Skeletal muscle cell (primary cell): ENCODE data around the gene PSME2.

Experiments
- DNase-seq: peaks from one replicate; pipeline ENCODE4 v3.0.0-alpha.2; 2010; ENCODE audit warnings: low read depth
- H3K4me3 ChIP-seq: 2 replicates; pipeline ENCODE4 v1.5.1; 2011; ENCODE audit warnings: low read depth, mild to moderate bottlenecking, control low read depth, low read length, moderate library complexity

Gene PSME2

DNA sequence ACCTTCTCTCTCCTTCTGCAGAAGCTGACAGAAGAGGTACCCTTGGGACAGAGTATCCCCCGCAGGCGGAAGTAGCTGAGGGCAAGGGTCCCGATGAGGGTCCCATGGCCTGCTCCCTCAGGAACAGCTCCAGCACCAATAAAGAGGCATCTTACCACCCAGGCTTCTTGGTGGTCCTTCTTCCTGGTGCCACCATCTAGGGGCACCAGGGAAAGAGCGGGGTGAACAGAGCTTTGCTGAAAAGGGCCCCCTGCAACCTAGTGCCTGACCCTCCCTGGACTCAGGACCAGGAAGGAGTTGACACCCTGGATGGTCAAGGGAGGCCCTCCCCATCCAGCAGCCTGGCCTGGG, 14.1 kb upstream of the PSME2 start:
- no peak overlapping the region for H3K4me3 ChIP-seq
- DNase-seq = no peak

DNA sequence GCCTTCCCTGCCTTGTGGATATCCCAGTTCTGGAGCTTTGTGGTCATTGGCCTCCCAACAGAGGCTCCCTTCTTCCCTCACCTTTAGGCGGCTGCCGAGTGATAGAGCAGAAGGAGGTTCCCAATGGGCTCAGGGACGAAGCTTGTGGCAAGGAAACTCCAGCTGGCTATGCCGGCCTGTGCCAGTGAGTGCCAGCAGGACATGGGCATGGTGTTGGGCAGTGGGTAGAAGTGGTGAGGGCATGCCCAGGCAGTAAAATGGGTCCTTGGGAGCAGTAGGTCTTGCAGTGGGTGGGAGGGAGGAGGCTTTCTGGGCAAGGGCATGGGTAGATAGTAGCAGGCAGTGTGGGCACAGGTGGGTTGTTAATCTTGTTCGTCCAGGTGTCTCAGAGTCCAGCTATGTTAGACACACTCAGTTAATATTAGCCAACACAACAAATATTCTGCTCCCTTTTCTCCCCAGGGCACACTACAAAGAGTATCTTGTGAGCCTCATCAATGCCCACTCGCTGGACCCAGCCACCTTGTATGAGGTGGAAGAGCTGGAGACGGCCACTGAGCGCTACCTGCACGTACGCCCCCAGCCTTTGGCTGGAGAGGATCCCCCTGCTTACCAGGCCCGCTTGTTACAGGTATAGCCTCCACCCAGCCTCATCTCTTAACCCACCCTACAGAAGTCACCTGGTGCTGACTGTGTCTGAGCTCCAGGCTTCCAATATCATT, 13.5 kb upstream of the PSME2 start:
- no peak overlapping the region for H3K4me3 ChIP-seq
- no peak for DNase-seq

DNA sequence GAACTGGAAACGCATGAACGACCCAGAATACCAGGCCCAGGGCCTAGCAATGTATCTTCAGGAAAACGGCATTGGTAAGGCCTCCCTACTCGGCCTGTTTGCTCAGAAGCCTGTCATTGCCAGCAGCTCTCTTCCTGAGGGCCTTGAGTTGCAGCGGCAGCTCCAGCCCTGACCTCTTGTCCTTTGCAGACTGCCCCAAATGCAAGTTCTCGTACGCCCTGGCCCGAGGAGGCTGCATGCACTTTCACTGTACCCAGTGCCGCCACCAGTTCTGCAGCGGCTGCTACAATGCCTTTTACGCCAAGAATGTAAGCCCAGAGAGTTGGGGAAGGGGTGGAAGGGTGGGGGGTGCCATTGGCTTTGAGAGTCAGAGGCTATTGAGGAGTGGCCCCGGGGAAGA, 10.9 kb upstream of the PSME2 start:
- no peak overlapping the region for H3K4me3 ChIP-seq
- no peak for DNase-seq

DNA sequence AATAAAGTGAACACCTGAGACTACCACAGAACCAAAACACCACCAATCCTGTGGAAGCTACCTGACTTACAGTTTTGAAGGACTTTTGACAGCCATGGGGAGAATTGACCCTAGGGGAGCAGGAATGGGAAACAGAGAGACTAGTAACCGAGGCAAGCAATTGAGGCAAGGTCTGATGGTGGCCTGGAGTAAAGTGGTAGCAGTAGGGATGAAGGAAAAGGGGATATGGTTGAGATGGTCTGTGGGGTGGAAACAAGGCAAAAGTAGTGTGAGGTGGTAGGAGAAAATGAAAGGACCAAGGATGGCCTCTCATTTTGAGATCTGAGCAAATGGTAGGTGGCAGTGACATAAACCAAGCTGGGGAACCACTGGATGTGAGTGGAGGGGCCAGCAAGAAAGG, 10.4 kb upstream of the PSME2 start:
- DNase-seq = no peak
- no peak overlapping the region for H3K4me3 ChIP-seq

DNA sequence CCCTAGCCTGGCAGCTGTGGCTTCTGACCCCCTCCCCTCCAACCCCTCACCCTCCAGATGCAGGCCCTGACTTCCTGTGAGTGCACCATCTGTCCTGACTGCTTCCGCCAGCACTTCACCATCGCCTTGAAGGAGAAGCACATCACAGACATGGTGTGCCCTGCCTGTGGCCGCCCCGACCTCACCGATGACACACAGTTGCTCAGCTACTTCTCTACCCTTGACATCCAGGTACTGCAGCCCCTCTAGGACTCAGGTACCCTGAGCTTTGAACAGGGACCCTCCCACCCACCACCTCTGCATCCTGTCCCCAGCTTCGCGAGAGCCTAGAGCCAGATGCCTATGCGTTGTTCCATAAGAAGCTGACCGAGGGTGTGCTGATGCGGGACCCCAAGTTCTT, 8.7 kb upstream of the PSME2 start:
- no peak for DNase-seq
- H3K4me3 ChIP-seq = no peak overlapping the region

DNA sequence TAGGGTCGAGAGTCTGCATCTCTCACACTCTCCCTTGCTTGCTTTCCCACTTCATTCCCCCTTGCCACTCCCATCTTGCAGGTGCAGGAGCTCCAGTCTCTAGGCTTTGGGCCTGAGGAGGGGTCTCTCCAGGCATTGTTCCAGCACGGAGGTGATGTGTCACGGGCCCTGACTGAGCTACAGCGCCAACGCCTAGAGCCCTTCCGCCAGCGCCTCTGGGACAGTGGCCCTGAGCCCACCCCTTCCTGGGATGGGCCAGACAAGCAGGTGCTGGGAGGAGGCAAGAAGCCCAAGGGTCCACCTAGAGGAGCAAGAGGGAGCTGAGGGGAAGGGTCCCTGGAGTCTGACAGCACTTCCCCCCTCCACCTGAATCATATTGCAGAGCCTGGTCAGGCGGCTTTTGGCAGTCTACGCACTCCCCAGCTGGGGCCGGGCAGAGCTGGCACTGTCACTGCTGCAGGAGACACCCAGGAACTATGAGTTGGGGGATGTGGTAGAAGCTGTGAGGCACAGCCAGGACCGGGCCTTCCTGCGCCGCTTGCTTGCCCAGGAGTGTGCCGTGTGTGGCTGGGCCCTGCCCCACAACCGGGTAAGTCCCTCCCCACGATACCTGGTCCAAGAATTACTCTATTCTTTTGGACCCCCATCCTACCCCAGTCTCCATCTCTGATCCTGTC, 5.1 kb upstream of the PSME2 start:
- DNase-seq = no peak
- no peak overlapping the region for H3K4me3 ChIP-seq

DNA sequence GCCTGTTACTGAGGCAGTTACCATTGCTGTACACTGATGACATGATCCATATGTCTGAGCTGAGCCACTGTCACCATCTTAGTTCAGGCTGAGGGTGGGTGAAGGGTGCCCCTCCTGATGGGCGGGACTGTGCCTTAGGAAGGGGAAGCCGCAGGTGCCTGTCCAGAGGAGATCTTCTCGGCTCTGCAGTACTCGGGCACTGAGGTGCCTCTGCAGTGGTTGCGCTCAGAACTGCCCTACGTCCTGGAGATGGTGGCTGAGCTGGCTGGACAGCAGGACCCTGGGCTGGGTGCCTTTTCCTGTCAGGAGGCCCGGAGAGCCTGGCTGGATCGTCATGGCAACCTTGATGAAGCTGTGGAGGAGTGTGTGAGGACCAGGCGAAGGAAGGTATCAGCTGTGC, 4.6 kb upstream of the PSME2 start:
- no peak overlapping the region for H3K4me3 ChIP-seq
- no peak for DNase-seq

DNA sequence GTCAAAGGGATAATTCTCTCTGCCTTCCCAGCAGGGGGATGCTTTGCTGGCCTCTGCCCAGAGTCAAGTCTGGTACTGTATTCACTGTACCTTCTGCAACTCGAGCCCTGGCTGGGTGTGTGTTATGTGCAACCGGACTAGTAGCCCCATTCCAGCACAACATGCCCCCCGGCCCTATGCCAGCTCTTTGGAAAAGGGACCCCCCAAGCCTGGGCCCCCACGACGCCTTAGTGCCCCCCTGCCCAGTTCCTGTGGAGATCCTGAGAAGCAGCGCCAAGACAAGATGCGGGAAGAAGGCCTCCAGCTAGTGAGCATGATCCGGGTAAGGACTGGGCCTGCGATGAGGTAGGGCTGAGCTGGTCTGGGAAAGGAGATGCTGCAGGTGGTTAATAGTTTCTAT, 4.2 kb upstream of the PSME2 start:
- H3K4me3 ChIP-seq = no peak overlapping the region
- DNase-seq = no peak

DNA sequence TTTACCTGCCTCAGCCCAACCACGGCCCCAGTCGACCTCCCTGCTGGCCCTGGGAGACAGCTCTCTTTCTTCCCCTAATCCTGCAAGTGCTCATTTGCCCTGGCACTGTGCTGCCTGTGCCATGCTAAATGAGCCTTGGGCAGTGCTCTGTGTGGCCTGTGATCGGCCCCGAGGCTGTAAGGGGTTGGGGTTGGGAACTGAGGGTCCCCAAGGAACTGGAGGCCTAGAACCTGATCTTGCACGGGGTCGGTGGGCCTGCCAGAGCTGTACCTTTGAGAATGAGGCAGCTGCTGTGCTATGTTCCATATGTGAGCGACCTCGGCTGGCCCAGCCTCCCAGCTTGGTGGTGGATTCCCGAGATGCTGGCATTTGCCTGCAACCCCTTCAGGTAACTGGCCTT, 3.7 kb upstream of the PSME2 start:
- H3K4me3 ChIP-seq = no peak overlapping the region
- no peak for DNase-seq

DNA sequence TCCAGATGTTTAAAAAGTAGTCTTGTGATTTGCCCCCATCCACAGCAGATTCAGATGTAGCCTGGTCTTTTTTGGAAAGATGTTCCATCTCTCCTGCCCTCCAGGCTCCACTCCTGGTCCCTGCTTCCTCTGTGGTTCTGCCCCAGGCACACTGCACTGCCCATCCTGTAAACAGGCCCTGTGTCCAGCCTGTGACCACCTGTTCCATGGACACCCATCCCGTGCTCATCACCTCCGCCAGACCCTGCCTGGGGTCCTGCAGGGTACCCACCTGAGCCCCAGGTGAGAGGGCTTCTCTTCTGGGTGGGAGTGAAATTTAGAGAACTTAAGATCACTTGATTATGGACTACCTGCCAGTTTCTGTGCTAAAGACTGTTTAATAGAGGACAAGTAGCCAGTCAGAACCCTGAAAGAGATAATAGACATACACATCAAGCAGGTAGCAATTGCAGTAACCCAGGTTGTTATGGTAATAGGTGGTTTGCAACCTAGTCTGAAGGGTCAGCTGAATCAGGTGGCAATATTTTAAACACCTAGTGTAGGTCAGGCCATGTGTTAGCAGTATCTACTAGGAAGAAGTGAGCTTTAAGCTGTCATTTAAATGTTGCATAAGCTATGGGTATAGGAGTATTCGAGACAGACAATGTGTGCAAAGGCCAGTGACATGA, 3.0 kb upstream of the PSME2 start:
- DNase-seq = no peak
- no peak overlapping the region for H3K4me3 ChIP-seq

DNA sequence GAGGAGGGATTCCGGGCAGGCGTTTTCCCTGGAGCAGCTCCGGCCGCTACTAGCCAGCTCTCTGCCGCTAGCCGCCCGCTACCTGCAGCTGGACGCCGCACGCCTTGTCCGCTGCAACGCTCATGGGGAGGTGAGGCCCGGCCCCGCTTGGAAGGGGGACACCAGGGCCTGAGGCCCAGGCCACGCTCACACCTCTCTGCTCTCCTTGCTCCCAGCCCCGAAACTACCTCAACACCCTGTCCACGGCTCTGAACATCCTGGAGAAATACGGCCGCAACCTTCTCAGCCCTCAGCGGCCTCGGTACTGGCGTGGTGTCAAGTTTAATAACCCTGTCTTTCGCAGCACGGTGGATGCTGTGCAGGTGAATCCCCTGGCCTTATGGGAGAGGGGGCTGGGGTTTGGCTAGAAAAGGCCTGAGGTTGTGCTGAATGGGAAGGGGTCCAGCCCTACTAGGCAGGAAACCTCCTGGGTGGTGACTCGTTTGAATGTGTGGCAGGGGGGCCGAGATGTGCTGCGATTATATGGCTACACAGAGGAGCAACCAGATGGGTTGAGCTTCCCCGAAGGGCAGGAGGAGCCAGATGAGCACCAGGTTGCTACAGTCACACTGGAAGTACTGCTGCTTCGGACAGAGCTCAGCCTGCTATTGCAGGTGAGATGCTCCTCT, 1.5 kb upstream of the PSME2 start:
- DNase-seq = no peak
- H3K4me3 ChIP-seq = peak overlapping the region; percentile 89

DNA sequence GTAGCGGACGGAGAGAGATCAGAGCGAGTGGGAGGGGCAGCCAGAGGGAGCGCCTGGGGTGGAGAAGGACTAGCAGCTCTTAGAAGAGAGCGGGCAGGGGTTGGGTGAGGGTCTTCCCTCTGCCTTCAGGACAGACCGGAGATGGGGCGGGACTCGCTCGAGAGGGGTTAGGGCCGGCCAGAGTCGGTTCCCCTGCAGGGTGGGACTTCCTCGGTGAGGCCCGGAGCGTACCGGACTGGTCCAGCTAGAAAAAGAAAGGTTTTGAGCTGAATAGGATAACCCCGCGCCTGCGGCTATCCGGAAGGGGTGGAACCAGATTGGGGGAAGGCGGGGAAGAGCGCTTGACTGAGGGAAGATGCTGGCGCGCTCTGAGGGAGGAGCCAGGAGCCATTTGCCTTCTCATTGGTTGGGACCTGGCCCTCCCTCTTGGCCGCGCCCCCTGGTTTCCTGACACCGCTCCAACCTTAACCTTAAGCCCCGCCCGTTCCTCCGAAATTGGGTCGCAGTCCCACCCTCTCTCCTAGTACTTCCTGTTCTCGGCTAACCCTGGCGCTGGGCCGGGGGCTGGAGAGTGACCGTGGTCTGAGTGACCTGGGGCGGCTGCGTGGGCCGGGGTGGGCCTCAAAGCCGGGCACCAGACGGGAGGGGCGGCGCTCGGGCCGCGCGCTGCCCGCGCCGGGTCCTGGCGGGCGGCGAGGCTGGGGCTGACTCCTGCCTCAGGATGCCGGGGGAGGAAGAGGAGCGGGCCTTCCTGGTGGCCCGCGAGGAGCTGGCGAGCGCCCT, 759 bp upstream of the PSME2 start, which contains the start of gene RNF31:
RNF31 (plus strand) TSS at position 521 of the 783 bp plus-strand sequence; CDS start at position 722, 201 bp downstream.
- H3K4me3 ChIP-seq = peak within 1 kb of the TSS; percentile 89
- DNase-seq = peak; percentile 96

DNA sequence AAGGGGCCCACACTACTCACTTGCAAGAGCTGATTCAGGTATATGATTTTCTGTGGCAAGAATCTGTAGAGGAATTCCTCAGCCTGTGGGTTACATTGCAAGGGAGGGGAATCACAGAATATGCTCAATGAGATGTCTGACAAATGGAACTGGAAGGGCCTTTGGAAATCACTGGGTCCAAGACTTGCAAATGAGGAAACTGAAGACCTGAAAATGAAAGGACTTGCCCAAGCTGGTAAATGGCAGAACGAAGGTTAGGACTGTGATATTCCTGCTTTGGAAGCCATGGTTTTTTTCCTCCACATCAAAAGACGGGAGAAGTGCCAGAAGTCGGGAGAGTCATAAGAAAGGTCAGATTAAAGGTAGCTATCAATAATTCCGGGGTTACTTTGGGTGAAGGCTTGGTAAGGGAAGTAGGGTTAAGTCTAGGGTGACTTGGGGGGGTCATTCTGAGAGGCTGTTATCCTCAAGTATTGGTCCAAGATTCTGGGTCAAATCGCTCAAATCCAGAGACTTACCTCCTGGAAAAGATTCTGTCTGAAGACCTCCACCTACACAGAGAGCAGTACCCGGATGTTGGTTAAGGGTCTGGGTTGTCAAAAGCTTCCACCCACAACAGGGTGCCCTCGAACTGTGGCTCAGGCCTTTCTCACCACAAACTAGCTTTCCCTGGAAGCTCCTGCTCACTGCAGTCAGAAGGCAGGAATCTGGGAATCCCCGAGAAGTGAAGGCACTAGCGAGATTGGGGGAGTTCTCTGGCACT, 539 bp downstream of the PSME2 start:
- no peak for DNase-seq
- H3K4me3 ChIP-seq = peak overlapping the region; percentile 89

DNA sequence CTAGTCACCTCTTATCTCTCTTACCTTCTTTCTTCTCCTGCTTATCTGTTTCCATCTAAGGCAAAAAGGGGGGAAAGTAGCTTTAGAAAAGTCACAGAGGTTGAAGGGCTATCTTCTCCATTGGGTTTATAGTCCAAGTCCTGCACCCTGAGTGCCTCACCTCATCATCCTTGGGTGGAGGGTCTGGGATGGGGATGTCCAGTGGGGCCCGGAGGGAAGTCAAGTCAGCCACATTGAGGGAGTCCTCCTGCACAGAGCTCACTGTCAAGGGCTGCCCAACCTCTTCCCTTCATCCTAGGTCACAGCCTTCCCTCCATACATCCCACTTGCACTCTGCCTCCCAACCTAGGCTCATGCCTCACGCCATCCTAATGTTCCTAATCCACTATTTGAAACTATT, 1.2 kb downstream of the PSME2 start:
- no peak for DNase-seq
- peak overlapping the region; percentile 89 for H3K4me3 ChIP-seq

DNA sequence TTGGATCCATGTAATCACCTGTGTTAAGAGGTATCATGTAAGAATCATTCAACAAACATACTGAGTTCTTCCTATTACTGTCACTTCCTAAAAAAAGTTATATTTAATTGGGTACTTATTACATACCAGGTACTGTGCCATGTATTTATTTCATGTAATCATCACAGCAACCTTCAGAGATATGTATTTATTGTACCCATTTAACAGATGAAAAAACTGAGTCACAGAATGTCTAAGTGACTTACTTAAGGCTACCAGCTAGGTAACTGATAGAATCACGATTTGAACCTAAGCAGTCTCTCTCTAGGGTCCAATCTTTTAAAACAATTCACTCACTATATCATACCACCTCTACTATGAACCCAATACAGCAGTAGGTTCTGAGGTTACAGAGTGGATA, 2.0 kb downstream of the PSME2 start:
- DNase-seq = no peak
- no peak overlapping the region for H3K4me3 ChIP-seq

DNA sequence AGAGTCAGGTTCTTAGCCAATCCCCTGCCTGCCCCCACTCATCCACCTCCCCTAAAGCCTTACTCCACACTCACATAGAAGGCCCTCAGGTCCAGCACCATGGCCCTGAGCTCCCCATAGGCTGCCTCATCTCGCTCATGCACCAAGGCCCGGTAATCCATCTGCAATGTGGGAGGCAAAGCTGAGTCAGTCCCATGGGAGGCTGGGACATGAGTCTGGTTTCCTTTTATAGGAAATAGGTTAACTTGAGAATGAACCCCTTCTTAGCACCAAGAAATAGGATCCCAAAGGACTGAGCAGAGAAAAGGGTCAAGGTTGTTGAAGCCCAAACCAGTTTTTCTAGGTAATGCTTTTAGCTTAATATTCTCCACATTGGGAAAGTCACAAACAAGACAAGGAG, 2.9 kb downstream of the PSME2 start:
- no peak overlapping the region for H3K4me3 ChIP-seq
- DNase-seq = no peak

DNA sequence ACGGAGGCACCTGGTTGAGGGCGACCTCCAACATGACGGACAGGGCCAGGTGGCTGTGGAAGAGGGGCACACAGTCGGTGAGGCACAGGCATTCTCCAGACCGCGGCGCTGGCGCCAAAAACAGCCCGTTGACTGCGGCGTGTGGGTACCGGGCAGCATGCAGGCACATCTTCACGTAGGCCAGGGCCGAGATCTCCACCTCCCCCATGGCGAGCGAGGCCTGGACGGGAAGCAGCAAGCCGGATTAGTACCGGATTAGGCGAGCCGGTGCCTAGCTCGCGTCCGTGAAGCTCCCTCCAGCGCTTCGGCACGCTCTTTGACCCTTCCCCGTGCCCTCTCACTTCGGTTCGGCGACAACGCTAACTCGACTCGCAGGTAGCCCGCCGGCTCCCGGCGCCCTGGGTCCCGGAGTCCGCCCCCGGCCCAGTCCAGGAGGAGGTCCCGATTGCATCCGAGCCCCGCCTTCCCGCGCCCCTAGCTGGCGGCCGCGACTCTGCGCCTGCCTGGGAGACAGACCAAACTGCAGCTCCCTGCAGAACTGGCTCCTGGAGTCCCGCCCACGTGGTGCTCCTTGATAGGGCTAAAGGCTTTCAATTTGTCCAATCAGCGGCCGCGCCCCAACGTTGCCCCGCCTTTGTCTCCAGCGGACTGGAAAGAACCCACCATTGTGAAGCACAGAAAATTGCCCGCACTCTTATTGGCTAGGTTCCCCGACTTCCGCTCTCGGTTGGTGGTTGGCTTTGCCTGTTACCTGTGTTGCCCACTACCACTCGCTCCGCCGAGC, 5.1 kb downstream of the PSME2 start, which contains the start of gene EMC9:
EMC9 (minus strand) TSS at position 495 of the 784 bp plus-strand sequence; CDS start at position 208, 287 bp downstream.
- DNase-seq = peak; percentile 98
- peak within 1 kb of the TSS; percentile 81 for H3K4me3 ChIP-seq
